ENCODE results near the gene PCDHA1. TPM values are rescaled to one million over a fixed set of nuclear protein-coding genes. Genes with fewer than 3 reads are reported as not detected.

PCDHA1 gene
- total RNA-seq, 2 donors from 2014 or later, result not detected

DNA sequence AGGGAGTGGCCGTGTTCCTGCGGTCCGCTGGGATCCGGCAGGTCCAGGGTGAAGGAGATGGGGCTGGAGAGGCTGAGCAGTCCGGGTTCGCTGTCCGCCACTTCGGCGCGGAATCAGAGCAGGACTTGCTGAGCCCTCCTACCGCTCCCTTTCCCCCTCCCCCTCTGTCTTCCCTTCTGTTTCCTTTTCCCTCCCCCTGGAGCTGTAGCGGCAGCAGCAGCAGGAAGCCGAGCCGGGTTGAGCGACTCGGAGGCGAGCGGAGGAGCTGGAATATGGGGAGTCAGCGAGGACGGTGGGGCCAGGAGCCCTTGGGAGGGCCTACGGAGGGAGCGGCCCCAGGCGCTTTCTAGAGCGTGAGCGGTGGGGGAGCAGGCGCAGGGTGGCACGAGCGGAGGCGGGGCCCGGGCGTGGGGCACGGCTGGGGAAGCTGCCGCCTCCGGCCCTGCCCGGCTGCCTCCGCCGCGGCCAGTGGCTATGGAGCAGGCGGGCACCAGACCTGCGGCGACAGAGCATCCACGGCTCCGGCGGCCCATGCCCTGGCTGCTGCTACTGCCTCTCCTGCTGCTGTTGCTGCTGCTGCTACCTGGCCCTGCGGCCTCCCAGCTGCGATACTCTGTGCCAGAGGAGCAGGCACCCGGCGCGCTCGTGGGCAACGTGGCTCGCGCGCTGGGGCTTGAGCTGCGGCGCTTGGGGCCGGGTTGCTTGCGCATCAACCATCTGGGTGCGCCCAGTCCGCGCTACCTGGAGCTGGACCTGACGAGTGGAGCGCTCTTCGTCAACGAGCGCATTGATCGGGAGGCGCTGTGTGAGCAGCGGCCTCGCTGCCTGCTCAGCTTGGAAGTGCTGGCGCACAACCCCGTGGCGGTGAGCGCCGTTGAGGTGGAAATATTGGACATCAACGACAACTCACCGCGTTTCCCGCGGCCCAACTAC lies 180.6 kb downstream of the PCDHA1 start, which contains the start of gene PCDHAC2:
Gene PCDHAC2, plus strand, starts transcription at position 184 of the 933 bp plus-strand sequence. Its CDS starts 291 bp downstream, at position 475.
- TF ChIP-seq, protein P1, sequence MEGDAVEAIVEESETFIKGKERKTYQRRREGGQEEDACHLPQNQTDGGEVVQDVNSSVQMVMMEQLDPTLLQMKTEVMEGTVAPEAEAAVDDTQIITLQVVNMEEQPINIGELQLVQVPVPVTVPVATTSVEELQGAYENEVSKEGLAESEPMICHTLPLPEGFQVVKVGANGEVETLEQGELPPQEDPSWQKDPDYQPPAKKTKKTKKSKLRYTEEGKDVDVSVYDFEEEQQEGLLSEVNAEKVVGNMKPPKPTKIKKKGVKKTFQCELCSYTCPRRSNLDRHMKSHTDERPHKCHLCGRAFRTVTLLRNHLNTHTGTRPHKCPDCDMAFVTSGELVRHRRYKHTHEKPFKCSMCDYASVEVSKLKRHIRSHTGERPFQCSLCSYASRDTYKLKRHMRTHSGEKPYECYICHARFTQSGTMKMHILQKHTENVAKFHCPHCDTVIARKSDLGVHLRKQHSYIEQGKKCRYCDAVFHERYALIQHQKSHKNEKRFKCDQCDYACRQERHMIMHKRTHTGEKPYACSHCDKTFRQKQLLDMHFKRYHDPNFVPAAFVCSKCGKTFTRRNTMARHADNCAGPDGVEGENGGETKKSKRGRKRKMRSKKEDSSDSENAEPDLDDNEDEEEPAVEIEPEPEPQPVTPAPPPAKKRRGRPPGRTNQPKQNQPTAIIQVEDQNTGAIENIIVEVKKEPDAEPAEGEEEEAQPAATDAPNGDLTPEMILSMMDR (IDR thresholded peaks at IDR 0.05), result no peak
- no peaks in the 10 kb centered on the region for H3K36me3 ChIP-seq
- no peaks in the 10 kb centered on the region for H3K27me3 ChIP-seq
- H3K27ac ChIP-seq, result peak within 1 kb of the TSS; percentile 35 to 46
- peak within 1 kb of the TSS; percentile 33 to 63 for H3K4me3 ChIP-seq
- no peak for DNase-seq (ENCODE audit: low spot score)
- peaks cover 0 to 20% of the 10 kb centered on the region in 2 donors for H3K4me1 ChIP-seq
- no peaks in the 10 kb centered on the region for H3K9me3 ChIP-seq

DNA sequence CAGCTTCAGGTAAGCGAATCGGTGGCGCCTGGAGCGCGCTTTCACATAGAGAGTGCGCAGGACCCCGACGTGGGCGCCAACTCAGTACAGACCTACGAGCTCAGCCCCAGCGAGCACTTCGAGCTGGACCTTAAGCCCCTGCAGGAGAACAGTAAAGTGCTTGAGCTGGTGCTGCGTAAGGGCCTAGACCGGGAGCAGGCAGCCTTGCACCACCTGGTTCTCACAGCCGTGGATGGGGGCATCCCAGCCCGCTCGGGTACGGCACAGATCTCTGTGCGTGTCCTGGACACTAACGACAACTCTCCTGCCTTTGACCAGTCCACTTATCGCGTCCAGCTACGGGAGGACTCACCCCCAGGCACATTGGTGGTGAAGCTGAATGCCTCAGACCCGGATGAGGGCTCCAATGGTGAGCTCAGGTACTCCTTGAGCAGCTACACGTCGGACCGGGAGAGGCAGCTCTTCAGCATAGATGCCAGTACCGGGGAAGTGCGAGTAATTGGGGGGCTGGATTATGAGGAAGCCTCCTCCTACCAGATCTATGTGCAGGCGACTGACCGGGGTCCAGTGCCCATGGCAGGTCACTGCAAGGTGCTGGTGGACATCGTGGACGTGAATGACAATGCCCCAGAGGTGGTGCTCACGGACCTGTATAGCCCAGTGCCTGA lies 181.4 kb downstream of the PCDHA1 start:
- Histone ChIP-seq H3K4me3 (peak overlapping the region; percentile 33 to 63), H3K9me3 (no peaks in the 10 kb centered on the region), H3K27ac (no peak overlapping the region), H3K4me1 (peaks cover 0 to 20% of the 10 kb centered on the region in 2 donors), H3K27me3 (no peaks in the 10 kb centered on the region), H3K36me3 (no peaks in the 10 kb centered on the region)
- TF ChIP-seq, protein P1 (IDR thresholded peaks at IDR 0.05), result no peak
- DNase-seq (ENCODE audit: low spot score), result no peak

DNA sequence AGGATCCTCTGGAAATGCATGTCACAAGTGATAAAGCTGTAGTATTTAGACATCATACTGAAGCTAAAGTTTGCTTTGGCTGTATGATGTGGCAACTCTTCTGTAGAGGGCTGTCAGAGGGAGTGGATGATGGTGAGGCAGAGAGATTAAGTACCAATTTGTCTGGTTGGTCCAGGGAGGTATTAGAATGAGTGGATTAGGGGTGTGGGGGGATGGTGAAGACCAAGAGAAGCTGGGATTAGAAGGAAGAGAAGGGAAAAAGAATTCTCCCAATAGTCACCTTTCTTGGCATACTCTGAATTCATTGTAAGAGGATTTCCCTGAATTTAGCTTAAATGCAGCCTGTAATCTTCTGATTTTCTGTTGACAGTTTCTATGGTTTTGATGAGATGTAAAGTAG lies 183.9 kb downstream of the PCDHA1 start:
- TF ChIP-seq, protein P1 (IDR thresholded peaks at IDR 0.05), result no peak

DNA sequence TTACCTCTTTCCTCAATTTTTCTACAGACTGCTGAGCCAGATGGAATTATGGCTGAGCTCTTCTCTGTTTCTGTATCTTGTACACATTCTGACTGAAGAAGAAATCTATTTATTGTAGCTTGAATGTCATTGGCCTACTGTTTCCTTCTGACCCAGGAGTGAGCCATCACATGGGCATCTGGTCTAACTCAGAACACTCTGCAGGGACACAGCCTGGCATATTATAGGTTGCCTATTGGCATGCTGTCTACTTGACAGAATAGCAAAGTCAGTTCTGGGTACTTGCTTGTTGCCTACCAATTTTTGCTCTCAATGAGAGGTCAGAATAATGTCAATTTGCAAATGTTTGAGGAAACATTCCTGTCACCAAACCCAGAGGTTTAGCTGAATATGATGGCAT lies 187.6 kb downstream of the PCDHA1 start:
- no peak for DNase-seq (ENCODE audit: low spot score)
- H3K9me3 ChIP-seq, result no peaks in the 10 kb centered on the region
- H3K36me3 ChIP-seq, result no peaks in the 10 kb centered on the region
- H3K27ac ChIP-seq, result no peak overlapping the region
- no peaks in the 10 kb centered on the region for H3K4me1 ChIP-seq
- no peak overlapping the region for H3K4me3 ChIP-seq
- H3K27me3 ChIP-seq, result no peaks in the 10 kb centered on the region
- TF ChIP-seq, protein P1 (IDR thresholded peaks at IDR 0.05), result no peak

More for the DNA sequence above, 183.9 kb downstream of the PCDHA1 start:
- H3K9me3 ChIP-seq, result no peaks in the 10 kb centered on the region
- no peak overlapping the region for H3K27ac ChIP-seq
- no peaks in the 10 kb centered on the region for H3K36me3 ChIP-seq
- H3K27me3 ChIP-seq, result no peaks in the 10 kb centered on the region
- no peak for DNase-seq (ENCODE audit: low spot score)
- H3K4me3 ChIP-seq, result no peak overlapping the region
- H3K4me1 ChIP-seq, result peaks cover 0 to 20% of the 10 kb centered on the region in 2 donors

DNA sequence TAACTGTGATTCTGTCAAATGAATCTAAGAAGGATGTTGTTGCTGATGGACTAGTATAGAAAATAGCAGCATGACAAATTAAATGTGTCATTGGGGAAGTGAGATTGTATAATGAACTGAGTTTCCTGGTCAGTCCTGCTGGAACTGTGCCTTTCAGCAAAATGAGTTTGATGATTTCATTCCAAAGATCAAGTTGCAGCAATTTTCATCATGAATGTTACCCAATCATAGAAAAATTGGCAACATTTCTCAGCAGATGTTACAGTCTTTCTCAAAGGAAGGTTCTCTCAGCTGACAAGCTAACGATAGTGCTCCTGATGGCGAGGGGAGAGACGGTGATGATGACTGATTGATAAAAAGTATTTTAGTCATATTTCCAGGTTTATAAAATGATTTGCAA lies 191.1 kb downstream of the PCDHA1 start:
- Histone ChIP-seq H3K4me3 (no peak overlapping the region), H3K36me3 (no peaks in the 10 kb centered on the region), H3K9me3 (no peaks in the 10 kb centered on the region), H3K27me3 (no peaks in the 10 kb centered on the region), H3K27ac (no peak overlapping the region), H3K4me1 (no peaks in the 10 kb centered on the region)
- TF ChIP-seq, protein P1 (IDR thresholded peaks at IDR 0.05), result no peak
- DNase-seq (ENCODE audit: low spot score), result no peak
